ENCODE results near the gene CDH12.
"Not testable (repeated sequence)": the region's sequence is repeated elsewhere in the genome, so short reads cannot be mapped to it uniquely, and the experiment has no call there.

DNA sequence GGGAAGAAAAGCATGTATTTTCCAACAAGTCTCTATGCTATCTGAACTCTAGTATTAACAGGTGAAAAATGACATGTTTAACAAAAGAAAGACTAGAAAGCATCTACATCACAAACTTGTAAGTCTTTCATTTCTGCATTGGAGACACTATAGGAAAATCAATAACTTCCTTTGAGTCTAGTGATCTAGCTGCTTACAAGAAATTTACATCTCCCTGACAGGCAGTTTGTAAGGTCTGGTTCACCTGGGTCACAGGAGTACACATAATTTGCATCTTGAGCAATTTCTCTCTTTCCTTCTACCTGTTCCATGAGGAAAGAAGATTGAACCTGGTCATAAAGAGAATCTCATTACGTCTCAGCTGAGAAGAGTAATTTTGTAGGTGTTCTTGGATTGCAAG lies 696.2 kb downstream of the CDH12 start:
- TF ChIP-seq, protein P1, sequence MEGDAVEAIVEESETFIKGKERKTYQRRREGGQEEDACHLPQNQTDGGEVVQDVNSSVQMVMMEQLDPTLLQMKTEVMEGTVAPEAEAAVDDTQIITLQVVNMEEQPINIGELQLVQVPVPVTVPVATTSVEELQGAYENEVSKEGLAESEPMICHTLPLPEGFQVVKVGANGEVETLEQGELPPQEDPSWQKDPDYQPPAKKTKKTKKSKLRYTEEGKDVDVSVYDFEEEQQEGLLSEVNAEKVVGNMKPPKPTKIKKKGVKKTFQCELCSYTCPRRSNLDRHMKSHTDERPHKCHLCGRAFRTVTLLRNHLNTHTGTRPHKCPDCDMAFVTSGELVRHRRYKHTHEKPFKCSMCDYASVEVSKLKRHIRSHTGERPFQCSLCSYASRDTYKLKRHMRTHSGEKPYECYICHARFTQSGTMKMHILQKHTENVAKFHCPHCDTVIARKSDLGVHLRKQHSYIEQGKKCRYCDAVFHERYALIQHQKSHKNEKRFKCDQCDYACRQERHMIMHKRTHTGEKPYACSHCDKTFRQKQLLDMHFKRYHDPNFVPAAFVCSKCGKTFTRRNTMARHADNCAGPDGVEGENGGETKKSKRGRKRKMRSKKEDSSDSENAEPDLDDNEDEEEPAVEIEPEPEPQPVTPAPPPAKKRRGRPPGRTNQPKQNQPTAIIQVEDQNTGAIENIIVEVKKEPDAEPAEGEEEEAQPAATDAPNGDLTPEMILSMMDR (IDR thresholded peaks at IDR 0.05): not testable (repeated sequence)
- TF ChIP-seq POLR2A (IDR thresholded peaks at IDR 0.05): not testable (repeated sequence)

Data from thyroid gland (tissue), 4 donors.